DMS53 (cell line): ENCODE measurements around the gene IL10RA.

Experiments
- DNase-seq: peaks from one replicate; lab custom pipeline; 2025; lab: John Stamatoyannopoulos, UW

The IL10RA gene

DNA sequence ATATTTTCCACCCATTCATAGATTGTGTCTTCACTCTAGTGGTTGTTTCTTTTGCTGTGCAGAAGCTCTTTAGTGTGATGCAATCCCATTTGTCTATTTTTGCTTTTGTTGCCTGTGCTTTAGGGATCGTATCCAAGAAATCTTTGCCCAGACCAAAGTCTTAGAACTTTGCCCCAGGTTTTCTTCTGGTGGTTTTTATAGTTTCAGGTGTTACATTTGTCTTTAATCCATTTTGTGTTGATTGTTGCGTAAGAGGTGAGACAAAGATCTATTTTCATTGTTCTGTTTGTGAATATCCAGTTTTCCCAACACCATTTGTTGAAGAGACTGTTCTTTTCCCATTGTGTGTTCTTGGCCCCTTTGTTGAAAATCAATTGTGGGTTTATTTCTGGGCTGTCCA, 6.4 kb downstream of the IL10RA start:
- no peak for DNase-seq

- DNase-seq = no peak
Measured at GRCh38 chr11:117993988-117994745, 8.0 kb downstream of the IL10RA start.

DNA sequence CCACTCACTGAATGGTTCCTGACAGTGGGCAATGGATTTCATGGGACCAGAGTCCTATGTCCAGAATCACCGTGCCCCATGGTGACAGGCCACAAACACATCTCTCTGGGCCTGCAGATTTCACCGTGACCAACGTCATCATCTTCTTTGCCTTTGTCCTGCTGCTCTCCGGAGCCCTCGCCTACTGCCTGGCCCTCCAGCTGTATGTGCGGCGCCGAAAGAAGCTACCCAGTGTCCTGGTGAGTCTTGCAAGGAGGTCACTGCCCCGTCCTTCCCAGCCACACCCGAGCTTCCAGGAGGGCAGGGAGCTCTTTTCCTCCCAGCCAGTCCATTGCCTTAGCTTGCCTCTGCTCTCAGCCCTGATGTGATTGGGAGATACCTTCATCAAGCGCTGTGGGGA, 9.3 kb downstream of the IL10RA start:
- no peak for DNase-seq

DNA sequence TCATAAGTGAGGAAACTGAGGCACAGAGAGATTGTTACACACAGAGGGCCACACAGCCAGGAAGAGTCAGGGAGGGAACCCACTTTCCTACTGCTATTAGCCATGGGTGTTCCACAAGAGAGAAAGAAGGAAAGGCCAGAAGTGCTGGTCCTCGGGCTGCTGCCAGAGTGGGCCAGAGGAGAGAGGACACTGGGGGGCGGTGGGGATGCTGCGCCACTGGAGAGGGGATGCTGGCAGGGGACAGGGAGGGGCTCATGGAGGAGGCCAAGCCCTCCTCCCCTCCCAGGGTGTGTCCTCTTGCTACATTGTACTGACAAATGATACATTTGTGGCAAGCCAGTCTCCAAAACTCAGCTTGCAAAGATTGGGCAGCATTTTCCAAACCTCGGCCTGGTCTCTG, 9.9 kb downstream of the IL10RA start:
- DNase-seq = no peak

- no peak for DNase-seq
Measured at GRCh38 chr11:117997406-117997805, 11.2 kb downstream of the IL10RA start.

- no peak for DNase-seq
Measured at GRCh38 chr11:117997823-117998579, 11.8 kb downstream of the IL10RA start.

- no peak for DNase-seq
Measured at GRCh38 chr11:117998664-117999353, 12.6 kb downstream of the IL10RA start.

DNA sequence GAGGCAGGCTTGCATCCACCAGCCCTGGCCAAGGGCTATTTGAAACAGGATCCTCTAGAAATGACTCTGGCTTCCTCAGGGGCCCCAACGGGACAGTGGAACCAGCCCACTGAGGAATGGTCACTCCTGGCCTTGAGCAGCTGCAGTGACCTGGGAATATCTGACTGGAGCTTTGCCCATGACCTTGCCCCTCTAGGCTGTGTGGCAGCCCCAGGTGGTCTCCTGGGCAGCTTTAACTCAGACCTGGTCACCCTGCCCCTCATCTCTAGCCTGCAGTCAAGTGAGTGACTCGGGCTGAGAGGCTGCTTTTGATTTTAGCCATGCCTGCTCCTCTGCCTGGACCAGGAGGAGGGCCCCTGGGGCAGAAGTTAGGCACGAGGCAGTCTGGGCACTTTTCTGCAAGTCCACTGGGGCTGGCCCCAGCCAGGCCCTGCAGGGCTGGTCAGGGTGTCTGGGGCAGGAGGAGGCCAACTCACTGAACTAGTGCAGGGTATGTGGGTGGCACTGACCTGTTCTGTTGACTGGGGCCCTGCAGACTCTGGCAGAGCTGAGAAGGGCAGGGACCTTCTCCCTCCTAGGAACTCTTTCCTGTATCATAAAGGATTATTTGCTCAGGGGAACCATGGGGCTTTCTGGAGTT, 13.3 kb downstream of the IL10RA start:
- no peak for DNase-seq

- no peak for DNase-seq
Measured at GRCh38 chr11:118000067-118000849, 14.1 kb downstream of the IL10RA start.

DNA sequence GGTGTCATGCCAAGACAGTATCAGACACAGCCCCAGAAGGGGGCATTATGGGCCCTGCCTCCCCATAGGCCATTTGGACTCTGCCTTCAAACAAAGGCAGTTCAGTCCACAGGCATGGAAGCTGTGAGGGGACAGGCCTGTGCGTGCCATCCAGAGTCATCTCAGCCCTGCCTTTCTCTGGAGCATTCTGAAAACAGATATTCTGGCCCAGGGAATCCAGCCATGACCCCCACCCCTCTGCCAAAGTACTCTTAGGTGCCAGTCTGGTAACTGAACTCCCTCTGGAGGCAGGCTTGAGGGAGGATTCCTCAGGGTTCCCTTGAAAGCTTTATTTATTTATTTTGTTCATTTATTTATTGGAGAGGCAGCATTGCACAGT, 14.6 kb downstream of the IL10RA start:
- no peak for DNase-seq

GRCh38 chr11:118001494-118001971, 15.3 kb downstream of the IL10RA start:
- no peak for DNase-seq

DNA sequence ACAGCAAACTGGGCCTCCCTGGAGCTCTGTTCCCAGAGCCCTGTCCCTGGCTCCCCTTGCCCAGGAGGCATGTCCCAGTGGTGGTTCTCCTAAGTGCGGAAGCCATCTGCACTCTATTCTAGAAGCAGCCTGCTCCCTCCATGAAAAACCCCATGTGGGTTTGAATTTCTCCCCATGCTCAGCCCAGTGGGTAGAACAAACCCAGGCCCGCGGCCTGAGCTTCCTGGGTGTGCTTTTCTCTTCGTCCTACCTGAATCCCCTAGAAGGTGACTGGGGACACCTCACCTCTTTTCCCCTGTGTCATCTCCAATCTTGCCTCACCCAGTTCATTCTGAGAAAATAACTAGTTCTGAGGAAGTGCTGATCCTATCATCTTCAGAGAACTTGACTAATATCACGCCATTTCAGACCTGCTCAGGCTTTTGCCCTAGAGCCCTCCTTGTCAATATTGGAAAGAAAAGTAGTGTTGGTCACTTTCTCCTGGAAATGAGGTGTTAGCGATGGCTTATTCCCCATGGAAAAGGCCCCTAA, 15.9 kb downstream of the IL10RA start:
- no peak for DNase-seq

DNA sequence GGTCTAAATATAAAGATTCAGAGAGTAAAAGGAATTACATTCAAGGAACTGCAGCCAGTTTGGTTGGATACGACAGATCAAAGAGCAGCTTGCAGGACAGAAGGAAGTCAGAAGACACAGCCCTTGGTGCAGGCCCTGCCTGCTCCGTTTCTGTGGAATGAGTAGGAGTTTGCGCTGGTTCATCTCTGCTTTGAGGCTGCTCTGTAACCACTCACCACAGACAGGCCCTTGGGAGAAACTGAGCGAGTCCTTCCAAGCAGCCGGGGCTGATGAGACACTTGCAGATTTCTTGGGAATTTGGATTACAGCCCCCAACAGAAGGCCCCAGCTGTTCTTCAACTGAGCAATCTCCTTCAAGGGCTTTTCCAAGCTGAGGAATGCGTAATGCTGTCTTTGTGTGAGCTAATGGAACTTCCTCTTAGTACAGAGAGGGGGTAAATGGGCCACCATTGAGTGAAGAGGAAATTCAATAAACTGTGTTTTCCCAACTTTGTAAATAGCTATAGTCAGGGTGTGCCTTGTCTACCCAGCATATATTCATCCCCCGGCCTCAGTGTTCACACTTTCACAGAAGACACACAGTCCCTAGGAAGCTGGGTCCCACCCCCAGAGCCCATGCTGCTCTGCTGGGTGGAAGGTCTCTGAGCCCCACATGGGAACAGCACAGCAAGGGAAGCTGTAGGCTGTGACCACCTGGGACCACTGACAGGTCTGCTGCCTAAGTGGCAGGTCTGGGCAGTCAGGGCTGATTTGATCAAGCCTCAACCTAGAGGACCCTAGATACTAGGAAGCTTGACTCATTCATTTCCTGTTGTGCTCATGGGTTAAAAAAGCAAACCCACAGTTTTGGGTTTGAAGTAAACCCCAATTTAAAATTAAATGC, 16.6 kb downstream of the IL10RA start:
- no peak for DNase-seq

GRCh38 chr11:118003456-118003855, 17.3 kb downstream of the IL10RA start:
- DNase-seq = no peak

DNA sequence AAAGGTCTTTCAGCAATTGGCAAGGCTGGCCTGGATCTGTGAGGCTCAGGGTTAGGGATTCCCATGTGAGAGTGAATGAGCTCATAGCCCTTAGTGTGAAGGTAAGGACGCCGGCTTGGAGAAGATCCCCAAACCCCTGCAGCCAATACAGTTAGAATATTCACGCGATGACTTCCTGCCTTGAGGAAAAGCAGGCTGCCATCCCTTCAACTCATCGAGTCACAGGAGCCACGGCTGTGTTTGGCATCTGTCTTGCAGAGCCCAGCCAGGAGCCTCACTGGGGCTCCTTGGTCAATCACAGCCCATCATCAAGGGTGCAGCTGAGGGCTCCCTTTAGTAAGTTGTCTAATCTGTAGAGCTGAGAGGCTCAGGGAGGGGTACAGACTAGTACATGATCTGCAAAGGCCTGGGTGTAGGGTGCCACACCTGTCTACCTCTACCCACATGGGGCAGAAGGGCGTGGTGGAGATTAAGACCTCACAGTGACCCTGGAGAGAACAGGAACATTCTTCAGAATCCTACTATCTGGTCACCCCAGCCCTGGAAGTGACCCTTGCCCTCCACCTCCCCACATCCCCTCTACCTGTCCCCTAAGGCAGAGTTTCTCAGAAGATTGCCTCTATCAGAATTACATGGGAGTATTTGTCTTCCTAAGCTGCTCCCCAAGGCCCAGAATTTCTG, 18.5 kb downstream of the IL10RA start:
- DNase-seq = no peak

- no peak for DNase-seq
Measured at GRCh38 chr11:118005224-118006152, 19.3 kb downstream of the IL10RA start.

- no peak for DNase-seq
Measured at GRCh38 chr11:118006153-118006534, 19.9 kb downstream of the IL10RA start.

DNA sequence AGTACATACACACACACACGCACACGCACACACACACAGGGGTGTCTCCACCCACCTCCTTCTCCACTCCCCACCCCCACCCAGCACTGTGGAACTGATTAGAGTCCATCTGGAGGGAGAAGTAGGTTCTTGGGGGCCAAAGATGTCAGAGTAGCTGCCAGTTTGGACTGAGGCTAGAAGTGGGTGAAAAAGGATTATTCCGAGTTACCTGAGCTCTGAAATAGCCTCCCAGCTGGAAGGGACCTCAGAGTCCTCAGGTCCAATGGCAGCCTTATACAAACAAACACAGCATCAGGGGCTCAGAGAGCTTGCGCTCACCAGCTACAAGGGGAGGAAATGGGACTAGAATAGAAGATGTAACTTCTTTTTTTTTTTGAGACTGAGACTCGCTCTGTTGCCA, 20.8 kb downstream of the IL10RA start:
- DNase-seq = no peak
